ENCODE results near the gene CIPC. TPM values are rescaled to one million over a fixed set of nuclear protein-coding genes. Genes with fewer than 3 reads are reported as not detected.

CIPC gene
- total RNA-seq, 1 experiment from 2014 or later, result 20.6 TPM

DNA sequence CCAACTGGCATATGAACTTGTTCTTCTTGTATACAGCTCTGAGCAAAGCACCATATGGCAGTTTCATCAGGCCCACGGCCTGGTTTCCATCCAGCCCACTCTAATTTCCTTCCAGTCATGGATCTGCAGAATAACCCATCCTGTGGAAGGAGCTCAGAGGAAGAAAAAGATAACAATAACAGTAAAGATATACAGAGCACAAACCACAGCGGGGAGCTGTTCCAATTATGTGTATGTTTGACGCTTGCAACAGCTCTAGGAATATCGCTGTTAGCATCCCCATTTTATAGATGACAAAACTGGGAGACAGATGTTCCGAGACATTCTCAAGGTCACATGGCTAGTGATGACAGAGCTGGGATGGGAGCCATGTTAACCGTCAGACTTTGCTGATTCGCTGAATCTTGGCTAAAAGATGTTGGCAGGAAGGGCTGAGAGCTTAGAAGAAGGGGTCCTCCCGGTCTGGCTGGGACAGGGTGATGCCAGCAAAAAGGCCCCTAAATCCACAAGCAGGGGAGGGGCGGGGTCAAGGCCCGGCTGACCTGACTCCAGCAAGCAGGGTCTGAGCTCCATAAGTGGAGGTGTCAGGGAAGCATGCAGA lies 34.4 kb upstream of the CIPC start:
- Histone ChIP-seq H3K9ac (ENCODE audit: low read length) (no peak overlapping the region), H3K4me1 (ENCODE audit: control insufficient read depth in 1 of 2, insufficient read depth in 2 of 2, low read length in 2 of 2) (peaks cover 18 to 37% of the 10 kb centered on the region in 2 experiments), H2AFZ (ENCODE audit: low read depth, low read length, poor library complexity, severe bottlenecking) (no peak overlapping the region), H3K9me2 (ENCODE audit: insufficient read depth) (no peaks in the 10 kb centered on the region), H3K27me3 (ENCODE audit: insufficient read depth, low read length) (no peaks in the 10 kb centered on the region), H3K4me2 (ENCODE audit: low read length) (no peak overlapping the region), H4K20me1 (ENCODE audit: insufficient read depth) (no peaks in the 10 kb centered on the region), H3K4me3 (replicated peaks in 1 of 2; ENCODE audit: low read depth in 1 of 2, low read length in 2 of 2) (no peak overlapping the region), H3K9me3 (ENCODE audit: control insufficient read depth in 1 of 2, insufficient read depth in 1 of 2, low read depth in 1 of 2, low read length in 2 of 2) (no peaks in the 10 kb centered on the region), H3K36me3 (ENCODE audit: control insufficient read depth in 1 of 2, insufficient read depth in 2 of 2, low read length in 2 of 2) (no peaks in the 10 kb centered on the region), H3K79me2 (ENCODE audit: insufficient read depth, low read length) (no peaks in the 10 kb centered on the region), H3K27ac (ENCODE audit: low read depth, low read length) (no peak overlapping the region)
- CTCF ChIA-PET, result interaction anchor here (1.4 to 3.6 kb wide), 3 partner anchors 11 to 188 kb away, joined by 6 to 10 read pairs (median 6); no protein-coding TSS in a partner anchor
- intact Hi-C loops (cut with micrococcal nuclease), result loop anchor here (10.0 kb wide), 1 partner anchor 349 kb away; no protein-coding TSS in a partner anchor
- POLR2A ChIA-PET, result interaction anchor here (0.9 kb wide), 1 partner anchor 18 kb away, joined by 3 read pairs; no protein-coding TSS in a partner anchor
- BruUV-seq (replicated peaks), result no TSS peak
- DNase-seq (ENCODE audit: low read depth, low spot score) (no peak), ATAC-seq (no peak)
- RAD21 ChIA-PET (ENCODE audit: low non-redundant PET in 1 of 2, low total read pairs in 2 of 2, uncharacterized antibody in 2 of 2, unreplicated experiment in 2 of 2), result interaction anchor here (0.6 to 1.0 kb wide), 4 partner anchors 148 to 200 kb away, joined by 3 to 4 read pairs (median 3); no protein-coding TSS in a partner anchor
- no peak for TF ChIP-seq EZH2 (IDR thresholded peaks at IDR 0.05)
- TF ChIP-seq, protein P1, sequence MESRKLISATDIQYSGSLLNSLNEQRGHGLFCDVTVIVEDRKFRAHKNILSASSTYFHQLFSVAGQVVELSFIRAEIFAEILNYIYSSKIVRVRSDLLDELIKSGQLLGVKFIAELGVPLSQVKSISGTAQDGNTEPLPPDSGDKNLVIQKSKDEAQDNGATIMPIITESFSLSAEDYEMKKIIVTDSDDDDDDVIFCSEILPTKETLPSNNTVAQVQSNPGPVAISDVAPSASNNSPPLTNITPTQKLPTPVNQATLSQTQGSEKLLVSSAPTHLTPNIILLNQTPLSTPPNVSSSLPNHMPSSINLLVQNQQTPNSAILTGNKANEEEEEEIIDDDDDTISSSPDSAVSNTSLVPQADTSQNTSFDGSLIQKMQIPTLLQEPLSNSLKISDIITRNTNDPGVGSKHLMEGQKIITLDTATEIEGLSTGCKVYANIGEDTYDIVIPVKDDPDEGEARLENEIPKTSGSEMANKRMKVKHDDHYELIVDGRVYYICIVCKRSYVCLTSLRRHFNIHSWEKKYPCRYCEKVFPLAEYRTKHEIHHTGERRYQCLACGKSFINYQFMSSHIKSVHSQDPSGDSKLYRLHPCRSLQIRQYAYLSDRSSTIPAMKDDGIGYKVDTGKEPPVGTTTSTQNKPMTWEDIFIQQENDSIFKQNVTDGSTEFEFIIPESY (IDR thresholded peaks at IDR 0.05; ENCODE audit: extremely low read depth, insufficient replicate concordance, low read length), result no peak
- TF ChIP-seq CEBPB (IDR thresholded peaks at IDR 0.05; ENCODE audit: low read depth), result no peak
- TF ChIP-seq POLR2A (IDR thresholded peaks at IDR 0.05; ENCODE audit: borderline replicate concordance, extremely low read depth, insufficient read depth, insufficient read length), result no peak
- TF ChIP-seq ELF1 (IDR thresholded peaks at IDR 0.05; ENCODE audit: borderline replicate concordance, low read depth), result no peak
- no peak for TF ChIP-seq SIN3A (IDR thresholded peaks at IDR 0.05; ENCODE audit: low read depth)
- TF ChIP-seq JUND (IDR thresholded peaks at IDR 0.05), result no peak
- TF ChIP-seq, protein P2, sequence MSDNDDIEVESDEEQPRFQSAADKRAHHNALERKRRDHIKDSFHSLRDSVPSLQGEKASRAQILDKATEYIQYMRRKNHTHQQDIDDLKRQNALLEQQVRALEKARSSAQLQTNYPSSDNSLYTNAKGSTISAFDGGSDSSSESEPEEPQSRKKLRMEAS (IDR thresholded peaks at IDR 0.05), result no peak
- TF ChIP-seq, protein P3, sequence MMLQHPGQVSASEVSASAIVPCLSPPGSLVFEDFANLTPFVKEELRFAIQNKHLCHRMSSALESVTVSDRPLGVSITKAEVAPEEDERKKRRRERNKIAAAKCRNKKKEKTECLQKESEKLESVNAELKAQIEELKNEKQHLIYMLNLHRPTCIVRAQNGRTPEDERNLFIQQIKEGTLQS (IDR thresholded peaks at IDR 0.05), result no peak
- TF ChIP-seq ZFX (IDR thresholded peaks at IDR 0.05), result no peak
- TF ChIP-seq POLR2AphosphoS5 (IDR thresholded peaks at IDR 0.05; ENCODE audit: low read depth, low read length), result no peak
- TF ChIP-seq TCF7L2 (IDR thresholded peaks at IDR 0.05; ENCODE audit: borderline replicate concordance, extremely low read depth, insufficient read depth, insufficient read length), result no peak
- TF ChIP-seq EZH2phosphoT487 (IDR thresholded peaks at IDR 0.05; ENCODE audit: borderline replicate concordance), result no peak
